CD4-positive, alpha-beta T cell treated with Interleukin-15 for 4 hours (primary cell): ENCODE results near the gene SERTAD1.
"Not testable (repeated sequence)": the region's sequence is repeated elsewhere in the genome, so short reads cannot be mapped to it uniquely, and the experiment has no call there.

Experiments
- DNase-seq: peaks from one replicate; pipeline ENCODE4 v3.0.0-alpha.2; 2020; ENCODE audit warnings: low spot score

The SERTAD1 gene

DNA sequence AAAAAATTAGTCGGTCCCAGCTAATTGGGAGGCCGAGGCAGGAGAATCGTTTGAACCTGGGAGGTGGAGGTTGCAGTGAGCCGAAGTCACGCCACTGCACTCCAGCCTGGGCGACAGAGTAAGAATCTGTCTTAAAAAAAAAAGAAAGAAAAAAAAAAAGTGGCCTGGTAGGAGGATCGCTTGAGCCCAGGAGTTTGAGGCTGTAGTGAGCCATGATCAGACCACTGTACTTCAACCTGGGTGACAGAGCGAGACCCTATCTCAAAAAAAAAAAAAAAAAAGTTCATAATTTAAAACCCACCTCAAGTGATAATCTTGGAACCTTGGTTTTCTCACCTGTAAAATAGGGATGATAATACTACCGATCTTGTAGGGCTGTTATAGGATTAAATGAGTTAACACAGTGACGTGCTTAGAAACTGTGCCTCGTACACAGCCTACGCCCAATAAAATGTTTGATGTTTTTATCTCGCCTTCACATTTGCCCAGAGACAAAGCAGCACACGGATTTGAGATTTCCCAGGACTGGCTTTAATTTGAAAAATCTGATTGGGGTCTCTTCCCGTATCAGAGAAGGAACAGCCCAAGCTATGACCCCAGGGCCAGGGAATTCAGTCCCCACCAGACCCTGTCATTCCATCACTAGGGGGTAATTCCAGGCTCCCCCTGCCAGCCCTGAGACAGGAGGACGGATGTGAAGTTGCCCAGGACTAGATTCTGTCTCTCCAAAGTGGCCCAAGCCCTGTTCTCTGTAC lies 3.6 kb downstream of the SERTAD1 start:
- no peak for DNase-seq

DNA sequence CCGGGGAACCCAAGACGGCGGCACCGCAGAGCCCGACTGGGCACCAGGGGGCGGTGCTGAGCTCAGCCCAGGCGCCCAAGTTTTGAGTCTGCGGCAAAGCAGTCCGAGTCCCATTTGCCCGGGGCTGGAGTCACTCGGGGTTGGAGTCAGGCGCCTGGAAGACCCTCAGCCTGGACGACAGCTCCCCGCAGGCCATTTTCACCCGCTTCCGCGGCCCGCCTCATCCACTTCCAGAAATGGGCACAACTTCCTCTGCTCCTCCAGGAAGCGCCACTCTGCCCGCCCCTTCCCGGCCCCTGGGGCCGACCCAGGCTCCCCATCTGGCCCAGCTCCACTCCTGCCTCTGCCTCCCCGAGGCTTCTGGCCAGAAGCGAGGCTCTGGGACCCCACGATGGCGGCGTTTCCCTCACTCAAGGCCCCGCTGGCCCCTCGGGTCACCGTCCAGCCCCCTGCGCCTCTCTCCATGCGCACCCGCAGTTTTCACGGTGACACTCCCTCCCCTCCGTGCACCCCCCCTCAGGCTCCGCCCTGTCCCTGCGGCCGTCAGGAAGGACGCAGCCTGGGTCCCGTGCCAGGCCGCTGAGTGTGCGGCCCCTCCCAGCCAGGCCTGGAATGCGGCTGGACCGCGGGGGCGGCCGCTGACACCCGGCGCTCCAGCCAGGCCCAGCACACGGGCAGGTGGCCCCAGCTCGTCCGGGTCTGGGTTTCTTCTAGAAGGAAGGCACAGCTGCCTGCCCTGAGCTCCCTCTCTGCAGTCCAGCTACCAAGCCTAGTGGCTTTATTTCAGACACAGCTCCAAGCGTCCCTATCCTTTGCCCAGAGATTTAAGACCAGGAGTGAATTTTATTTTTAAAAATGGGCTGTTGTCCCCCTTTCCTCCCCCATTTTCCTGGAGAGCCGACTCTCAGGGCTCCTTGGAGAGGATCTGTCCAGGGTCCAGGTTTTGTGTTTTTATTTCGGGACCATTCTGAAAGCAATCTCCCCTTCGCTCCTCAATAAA lies 4.7 kb downstream of the SERTAD1 start:
- DNase-seq, result peak; percentile 73

DNA sequence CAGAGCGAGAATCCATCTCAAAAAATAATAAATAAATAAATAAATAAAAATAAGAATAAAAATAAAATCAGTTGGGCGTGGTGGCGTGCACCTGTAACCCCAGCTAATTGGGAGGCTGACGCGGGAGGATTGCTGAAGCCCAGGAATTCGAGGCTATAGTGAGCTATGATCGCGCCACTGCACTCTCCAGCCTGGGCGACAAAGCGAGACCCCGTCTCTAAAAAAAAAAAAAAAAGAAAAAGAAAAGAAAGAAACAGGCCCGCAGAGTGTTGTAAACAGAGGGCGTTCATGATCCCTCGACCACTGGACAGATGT lies 5.4 kb downstream of the SERTAD1 start:
- no peak for DNase-seq

DNA sequence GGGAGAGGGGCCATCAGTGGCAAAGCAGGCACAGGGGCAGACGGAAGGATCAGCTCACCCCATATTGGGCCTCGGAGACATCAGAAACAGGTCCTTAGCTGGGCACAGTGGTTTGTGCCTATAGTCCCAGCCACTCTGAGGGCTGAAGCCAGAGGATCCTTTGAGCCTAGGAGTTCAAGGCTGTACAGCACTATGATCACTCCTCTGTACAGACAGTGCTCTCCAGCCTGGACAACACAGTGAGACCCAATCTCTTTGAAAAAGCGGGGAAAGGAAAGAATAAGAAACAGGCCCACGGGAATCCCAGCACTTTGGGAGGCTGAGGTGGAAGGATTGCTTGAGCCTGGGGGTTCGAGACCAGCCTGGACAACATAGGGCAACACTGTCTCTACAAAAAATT lies 6.0 kb downstream of the SERTAD1 start:
- no peak for DNase-seq

DNA sequence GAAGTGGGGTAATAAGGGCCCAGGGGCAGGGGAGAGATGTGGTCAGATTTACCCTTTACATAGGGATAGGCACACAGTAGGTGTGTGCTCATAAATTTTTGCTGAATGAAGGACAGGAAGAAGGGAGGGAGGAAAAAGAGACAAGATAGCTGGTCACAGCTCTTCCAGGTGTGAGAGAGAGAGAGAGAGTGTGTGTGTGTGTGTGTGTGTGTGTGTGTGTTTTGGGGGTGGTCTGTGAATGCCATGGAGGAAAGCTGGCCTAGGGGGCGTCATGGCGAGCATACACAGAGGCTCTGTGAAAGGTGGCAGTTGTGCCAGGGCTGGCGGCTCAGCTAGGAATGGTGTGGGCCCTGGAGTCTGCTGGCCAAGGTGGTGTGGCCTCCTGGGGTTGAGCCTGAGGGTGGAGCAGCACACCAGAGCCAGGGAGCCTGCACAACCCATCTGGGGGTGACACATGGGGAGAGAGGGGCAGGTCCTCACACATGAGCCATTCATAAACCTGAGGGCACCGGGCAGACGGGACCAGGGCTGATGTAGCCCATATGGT lies 6.7 kb downstream of the SERTAD1 start:
- DNase-seq, result no peak

- no peak for DNase-seq
Measured at GRCh38 chr19:40418040-40418439, 7.8 kb downstream of the SERTAD1 start.

GRCh38 chr19:40417643-40417981 lies 8.2 kb downstream of the SERTAD1 start:
- DNase-seq, result no peak

- no peak for DNase-seq
Measured at GRCh38 chr19:40416918-40417642, 8.7 kb downstream of the SERTAD1 start.

GRCh38 chr19:40415768-40416167 lies 10.0 kb downstream of the SERTAD1 start:
- DNase-seq, result no peak

DNA sequence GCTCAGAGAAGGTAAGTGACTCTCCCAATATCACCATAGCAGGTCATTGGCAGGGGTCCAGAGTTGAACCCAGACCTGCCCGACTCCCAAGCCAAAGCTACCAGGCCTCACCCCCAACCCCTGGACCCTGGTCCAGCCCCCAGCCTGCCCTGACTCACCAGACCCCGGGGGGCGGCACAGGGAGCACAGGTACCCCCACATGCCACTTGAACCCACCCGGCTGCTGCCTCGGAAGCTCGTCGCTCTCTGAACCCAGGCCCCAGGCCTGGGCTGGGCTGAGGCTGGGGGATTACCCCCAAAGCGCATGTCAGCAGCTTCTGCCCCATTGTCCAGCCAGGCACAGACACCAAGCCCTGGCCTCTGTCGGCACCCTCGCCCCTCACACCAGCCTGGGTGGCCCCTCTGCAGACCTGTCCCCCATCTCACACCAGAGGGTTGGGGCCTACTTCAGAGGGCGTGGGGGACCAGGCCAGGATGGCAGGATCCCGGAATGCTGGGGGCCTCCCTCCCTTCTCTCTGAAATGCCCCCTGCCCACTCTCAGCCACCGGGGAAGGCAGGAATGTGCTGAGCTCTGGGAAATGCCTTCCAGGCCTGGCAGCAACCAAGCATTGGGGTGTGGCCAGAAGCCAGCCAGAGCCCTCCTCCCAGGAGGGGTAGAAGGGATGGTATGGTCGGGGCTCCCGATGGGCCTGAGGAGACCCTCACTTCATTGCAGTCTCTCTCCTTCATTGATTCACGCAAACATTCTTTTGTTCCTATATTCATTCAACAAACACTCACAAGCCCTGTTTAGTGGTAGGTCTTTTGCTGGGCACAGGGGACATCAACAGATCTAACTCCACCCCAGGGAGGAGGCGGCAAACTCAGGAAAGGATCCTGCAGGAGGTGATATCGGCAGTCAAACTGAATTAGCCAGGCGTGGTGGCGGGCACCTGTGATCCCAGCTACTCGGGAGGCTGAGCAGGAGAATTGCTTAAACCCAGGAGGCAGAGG lies 11.0 kb downstream of the SERTAD1 start:
- no peak for DNase-seq

DNA sequence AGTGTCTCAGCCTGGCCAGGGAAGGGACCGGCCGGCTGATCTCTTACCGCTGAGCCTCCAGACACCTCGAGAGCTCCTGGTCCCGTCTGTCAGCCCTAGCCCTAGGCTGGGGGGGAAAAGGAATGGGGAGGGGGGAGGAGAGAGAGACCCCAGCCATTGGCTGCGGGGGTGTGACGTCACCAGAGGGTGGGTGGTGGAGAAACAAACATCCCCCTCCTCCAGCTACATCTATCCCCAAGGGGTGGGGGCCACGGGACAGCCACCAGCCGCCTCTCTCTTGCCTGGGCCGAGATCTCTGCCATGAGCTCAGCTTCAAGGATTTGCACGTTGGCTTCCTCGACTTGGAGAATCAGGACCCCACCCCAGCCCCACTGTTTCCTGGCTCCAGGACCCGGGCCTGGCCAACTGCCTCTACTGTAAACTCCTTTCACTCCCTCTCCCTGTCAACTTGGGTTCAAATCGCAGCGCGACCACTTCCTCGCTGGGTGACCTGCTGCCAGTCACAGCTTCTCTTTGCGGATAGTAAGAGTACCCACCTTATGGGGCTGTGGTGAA lies 12.4 kb downstream of the SERTAD1 start, which contains the start of gene PRX:
Gene PRX, minus strand, starts transcription at position 88 of the 555 bp plus-strand sequence. CDS start 5,446 bp downstream, outside the sequence.
- DNase-seq, result no peak

GRCh38 chr19:40412866-40413265 lies 12.9 kb downstream of the SERTAD1 start:
- no peak for DNase-seq

- no peak for DNase-seq
Measured at GRCh38 chr19:40411958-40412499, 13.8 kb downstream of the SERTAD1 start.

DNA sequence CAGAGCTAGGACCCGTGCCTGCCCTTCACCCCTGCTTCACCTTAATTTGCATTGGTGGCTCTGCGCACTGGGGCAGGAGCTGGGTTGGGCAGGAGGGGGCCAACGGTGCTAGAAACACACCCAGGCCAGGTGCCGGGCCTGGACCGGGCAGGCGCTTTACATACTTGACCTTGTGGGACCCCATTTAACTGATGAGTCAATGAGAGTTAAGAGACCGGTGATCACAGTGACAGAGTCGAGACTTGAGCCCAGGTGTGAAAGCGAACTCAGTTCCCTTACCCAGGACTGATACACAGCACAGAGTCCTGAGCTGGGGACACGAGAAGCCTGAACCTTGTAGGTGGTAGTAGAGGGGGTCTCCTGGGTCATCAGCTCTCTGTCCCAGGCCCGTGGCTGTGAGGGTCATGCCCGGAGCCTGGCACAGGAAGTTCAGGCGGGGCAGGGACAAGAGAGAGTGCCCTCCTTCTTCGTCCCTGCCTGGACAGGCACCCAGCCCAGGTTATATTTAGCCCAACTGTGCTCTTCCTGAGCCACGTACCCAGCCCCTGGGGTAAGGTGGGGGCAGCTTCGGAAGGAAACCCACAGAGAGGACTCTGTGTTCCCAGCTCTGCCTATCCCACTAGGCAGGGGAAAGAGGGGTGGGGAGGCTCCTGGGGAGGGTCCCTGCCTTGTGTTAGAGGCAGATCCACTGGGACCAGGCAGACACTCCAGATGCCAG lies 14.5 kb downstream of the SERTAD1 start:
- no peak for DNase-seq

DNA sequence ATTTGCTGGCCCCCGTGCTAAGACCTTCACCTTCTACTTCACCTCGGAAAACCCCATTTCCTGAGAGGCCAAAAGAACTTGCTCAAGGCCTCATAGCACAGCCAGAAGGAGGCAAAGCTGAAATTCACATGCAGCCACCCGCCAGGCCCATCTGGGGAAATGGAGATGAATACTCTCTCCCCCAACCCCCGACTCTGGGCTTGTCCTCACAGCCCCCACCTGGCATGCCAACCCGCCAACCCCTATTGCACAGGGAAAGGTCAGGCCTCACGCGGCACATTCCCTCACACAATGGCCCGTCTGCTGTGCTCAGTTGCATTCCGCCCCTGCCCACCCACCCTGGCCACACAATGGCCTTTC lies 15.8 kb downstream of the SERTAD1 start:
- no peak for DNase-seq

- DNase-seq, result not testable (repeated sequence)
Measured at GRCh38 chr19:40408598-40408925, 17.2 kb downstream of the SERTAD1 start.

GRCh38 chr19:40407714-40408597 lies 17.8 kb downstream of the SERTAD1 start:
- DNase-seq, result no peak

DNA sequence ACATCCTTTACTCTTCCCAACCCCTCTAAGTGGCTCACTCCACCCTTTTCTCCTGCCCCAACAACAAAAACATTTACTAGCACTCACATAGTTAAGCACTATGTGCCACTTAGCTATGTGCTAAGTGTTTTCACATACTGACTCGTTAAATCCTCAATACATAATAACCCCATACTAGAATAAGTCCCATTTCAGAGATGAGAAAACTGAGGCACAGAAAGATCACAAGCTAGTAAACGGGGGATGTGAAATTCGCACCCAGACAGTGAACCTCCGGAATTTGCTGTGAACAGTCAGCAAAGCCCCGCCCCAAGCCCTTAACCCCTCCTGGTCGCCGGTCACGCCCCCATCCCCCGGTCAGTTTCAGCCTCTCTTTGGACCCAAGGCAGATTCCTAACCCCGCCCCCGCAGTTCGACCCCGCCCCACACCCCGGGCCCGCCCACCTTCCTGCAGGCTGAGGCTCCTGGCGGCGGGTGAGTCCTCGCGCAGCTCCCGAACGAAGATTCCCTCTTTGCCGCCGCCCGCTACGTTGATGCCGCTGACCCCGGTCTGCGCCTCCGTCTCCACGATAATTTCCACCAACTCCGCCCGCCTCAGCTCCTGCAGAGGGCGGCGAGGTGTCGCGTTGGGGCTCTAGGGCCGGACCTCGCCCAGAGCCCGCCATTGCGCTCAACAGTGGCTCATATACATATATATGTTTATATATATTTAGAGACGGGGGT lies 22.4 kb downstream of the SERTAD1 start:
- peak; percentile 79 for DNase-seq
